GM19372 (cell line): ENCODE data around the gene GCG.

ENCODE experiments used
- ATAC-seq: cut with Tn5 transposase; IDR thresholded peaks from one replicate; pipeline ENCODE4 v1.9.1; 2021; ENCODE audit warnings: mild to moderate bottlenecking, low read depth, moderate library complexity; ENCODE audit not compliant: unreplicated experiment

The GCG gene

DNA sequence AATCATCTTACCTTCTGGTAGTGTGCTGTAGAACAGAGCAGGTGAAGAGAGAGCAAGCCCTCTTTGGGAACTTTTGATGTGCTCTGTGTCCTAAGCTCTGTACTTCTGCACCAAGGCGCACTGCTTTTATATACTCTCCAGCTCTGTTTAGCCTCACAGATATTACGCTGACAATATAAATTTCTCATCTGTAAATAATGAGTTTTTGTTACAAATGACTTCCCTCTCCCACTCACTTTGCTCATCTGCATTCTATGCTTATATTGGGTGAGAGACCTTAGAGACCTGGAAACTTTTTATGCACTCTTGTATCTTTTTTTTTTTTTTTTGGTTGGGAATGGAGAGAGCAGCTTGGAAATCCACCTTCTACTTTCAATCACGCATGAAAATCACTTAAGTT is at the start of gene GCG:
Gene GCG (minus strand): TSS at position 101 of the 400 bp plus-strand sequence. CDS start 3,069 bp downstream, outside the sequence.
- ATAC-seq: no peak

DNA sequence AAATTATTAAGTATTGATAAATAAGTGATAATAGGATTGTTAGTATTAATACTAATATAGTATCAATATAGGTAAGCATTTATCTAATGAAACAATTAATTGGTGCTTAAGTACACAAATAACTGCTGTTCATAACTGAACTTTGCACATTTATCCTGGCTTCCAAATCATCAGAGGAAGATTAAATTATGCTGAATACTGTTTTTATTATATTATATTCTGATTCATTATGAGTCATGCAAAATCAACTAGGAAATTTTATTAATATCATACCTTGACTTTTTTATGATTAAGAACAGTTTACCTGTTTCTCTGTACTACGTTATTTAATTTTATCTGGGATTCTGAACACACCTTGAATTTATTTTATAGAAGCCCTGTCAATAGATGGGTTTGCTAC is 48.6 kb upstream of the GCG start:
- no peak for ATAC-seq

DNA sequence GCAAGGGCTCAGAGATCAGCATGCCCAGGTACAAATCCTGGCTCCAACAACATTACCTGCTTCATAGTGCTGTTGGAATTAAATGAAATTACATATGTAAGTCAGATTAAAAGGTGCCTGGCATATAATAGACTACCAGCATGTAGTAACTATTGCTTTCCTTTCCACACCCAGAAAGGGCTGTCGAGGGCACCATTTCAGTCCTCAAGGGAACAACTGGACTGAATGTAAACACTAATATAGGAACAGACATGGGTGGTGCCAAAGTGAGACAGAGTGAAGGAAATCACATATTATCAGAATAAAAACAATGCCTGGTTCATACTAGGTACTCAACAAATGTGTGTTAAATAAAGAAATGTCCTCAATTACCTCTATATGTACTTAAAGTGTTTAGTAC is 47.9 kb upstream of the GCG start:
- ATAC-seq: no peak

DNA sequence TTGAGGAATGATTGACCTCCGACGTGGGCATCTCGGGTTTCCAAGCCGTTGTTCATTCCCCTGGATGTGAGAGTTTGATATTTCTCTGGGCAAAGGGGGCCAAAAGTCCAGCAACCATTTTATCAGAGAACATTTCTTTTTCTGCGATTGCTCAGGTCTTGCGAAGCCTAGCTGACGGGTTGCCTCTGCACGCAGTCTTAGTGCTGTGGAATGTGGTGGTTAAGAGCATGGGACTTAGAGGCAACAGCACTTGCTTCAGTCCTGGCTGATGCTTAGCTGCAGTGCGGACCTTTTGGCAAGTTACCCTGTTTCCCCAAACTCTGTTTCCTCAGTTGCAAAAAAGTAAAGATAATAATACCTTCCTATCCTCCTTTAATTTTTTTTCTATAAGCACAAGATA is 46.2 kb upstream of the GCG start:
- ATAC-seq: no peak

DNA sequence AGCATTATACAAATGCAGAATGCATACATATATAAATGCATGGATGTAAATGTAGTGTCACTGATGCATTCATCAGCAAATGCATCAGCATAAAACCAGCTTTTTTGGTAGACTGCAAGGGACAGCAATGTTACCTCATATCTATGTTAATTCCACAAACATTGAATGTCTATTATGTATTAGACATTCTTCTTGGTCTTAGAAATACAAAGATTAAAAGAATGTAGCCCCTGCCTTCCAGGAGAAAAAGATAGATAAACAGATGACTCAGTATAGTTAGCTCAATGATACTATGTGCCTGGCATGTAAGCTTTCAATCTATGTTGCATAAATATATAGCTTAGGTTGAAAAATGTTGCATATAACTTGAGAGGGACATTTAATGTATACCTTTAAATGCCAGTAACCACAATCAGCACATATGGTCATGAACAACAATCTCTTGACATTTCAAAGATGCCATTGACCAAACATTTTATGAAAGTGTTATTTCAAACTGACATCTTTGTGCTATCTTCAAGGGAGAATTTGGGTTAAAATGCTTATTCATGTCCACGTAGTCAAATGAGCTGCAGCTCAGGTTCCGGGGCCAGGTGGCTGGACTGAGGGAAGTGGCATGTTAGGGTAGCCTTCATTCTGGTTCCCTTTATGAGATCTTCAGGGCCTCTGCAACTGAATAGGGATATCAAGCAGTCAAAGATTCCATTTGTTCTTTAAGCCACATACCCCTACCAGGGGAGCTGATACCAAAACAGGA is 45.2 kb upstream of the GCG start:
- no peak for ATAC-seq

DNA sequence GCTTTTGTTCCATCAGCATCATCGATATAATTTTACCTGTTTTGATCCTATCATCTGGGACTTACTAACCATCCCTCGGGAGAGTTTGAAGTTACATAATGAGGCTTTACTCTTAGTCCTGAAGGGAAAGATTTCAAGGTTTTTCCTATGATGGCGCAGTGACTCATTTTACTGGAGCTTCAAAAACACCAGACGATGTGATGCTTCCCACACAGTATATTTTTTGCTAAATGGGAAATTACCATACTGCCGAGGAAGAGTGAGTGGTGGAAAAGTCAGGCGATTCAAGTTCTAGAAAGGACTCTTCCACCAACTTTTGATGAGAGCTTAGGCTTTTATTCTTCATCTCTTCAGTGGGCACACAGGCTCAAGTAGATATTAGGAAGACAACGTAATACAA is 44.6 kb upstream of the GCG start:
- no peak for ATAC-seq

DNA sequence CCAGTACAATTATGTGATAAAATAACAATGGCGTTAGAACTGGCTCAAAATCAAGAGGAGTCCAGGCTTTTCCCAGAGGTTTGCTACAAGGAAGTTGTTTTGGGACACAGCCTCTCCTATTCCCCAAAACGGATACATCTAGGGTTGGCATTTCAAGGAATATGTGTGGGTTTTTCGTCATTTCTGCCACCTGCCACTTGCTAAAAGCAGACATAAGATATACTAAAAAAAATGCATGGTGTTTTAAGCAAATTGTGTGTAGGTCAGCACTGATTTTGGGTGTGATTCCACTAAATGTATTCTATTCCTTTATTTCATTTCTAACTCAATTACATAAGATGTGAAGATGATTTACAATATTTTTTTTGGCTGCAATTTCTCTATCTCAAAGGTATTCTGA is 36.4 kb upstream of the GCG start:
- ATAC-seq: no peak

DNA sequence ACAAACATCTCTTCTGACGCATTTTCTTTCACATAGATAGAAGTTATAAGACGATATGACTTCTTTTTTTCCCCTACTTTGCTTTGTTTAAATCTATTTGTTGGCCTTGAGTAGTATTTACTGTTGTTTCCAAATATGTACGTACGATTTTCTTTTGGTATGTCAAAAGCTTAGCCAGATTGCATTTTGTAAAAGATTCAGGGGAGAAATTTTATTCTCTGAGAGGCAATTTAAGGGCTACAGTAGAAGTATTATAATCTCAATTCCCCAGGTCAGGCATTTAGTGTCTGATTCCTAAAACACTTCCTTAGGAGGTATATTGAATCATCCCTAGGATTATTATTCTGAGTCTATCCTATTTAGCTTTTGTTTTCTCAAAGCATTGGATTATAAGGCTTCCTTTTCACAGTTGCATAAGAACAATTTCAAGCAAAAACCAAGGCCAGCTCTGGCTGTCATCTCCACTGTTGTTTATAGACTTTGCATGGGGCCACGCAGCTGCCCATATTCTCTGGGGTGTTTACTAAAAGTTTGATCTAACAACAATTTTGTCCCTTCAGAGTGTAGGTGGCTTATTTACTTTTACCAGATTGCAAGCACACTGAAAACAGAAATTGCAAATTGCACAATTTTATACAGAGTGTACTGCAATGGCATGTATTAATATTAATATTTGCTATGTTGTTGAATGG is 33.6 kb upstream of the GCG start:
- no peak for ATAC-seq

DNA sequence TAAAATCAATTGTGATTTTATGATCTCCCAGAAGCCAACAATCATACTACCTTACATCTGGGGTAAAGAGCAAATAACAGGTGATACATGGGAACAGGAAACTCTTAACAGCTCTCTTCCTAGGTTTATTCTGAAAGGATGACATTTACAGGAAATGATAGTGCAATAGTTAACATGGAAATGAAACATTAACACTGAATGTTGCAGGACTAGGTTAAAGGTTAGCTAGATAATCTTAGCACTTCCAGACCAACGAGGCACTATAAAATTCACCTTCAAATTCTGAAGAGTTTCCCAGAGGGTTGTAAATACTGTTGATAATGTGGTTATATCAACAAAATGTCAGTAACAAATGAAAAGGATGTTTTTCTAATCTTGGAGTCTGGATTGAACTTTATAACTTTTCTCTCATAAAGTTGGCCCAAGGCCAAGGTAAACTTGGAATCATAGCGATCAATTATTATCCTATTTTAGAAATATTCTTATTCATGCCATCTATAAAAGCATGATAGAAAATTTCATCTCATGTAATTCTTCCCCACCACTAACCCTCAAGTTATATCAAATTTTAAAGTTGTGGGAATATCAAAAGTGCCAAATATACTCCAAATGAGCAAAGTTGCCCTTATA is 32.9 kb upstream of the GCG start:
- ATAC-seq: no peak

DNA sequence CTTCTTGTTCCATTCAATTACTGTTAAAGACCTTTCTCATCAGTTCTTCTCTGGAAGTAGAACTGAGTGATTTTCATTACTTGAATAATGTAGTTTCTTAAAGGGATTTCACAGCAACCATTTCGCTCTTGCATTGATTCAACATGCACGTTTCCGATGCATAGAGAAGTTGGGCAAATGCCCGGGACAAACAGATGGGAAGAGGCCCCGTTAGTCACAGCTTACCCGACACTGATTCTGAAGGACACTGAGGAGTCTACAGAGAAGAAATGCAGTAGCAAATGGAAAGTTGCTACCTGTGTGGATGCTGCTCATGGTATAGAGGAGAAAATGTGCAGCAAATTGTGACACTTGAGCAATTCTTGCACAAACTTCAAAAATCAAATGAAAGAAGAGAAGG is 32.3 kb upstream of the GCG start:
- ATAC-seq: no peak

DNA sequence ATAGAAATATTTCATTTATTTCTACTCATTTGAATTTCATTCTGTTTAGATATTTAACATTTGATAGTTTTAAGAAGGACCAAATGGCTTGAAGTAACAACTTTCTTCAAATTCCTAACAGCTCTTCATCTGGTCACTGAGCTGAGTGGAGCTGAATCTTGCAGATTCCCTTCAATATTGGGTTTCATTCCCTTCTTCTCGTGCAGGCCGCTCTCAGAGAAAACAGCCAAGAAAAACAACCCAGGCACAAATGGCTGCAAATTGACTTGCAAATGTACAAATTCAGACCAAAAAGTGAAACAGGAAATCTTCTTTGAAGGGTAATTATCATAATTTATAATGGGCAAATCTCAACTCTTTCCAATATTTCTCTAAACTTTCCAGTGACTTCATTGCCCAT is 30.3 kb upstream of the GCG start:
- ATAC-seq: no peak

DNA sequence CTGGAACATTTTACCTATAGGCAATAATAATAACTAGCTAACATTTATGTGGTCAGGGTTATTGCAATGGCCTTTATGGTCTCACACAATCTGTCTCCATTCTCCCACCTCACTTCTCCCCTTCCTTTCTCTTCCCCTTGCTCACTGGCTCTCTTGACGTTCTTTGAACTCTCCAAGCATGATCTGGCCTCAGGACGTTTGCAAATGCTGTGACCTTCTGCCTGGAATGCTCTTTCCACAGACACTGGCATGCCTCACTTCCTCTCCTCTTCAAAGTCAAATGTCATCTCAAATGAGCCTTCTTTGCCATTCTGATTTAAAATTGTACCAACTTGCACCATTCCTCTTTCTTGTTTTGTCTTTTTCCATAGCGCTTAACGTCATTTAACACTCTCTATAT is 25.3 kb upstream of the GCG start:
- no peak for ATAC-seq

DNA sequence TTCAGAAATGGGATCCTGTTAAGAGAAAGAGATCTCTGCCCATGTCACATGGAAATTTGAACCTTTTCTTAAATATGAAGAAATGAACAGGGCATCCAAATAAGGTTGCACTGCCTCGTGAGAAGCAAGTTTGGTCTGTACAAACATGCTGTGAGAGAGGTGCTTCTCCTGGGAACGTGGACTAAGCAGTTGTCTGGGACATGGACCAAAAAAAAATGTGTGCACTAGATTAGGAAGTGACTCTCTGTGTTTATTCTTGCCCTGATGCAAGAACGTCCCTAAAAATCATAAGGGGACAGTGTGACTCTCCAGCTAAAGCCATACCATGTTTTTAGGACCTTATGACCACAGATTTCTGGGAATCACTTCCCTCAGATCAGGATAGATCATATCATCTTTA is 23.7 kb upstream of the GCG start:
- no peak for ATAC-seq

DNA sequence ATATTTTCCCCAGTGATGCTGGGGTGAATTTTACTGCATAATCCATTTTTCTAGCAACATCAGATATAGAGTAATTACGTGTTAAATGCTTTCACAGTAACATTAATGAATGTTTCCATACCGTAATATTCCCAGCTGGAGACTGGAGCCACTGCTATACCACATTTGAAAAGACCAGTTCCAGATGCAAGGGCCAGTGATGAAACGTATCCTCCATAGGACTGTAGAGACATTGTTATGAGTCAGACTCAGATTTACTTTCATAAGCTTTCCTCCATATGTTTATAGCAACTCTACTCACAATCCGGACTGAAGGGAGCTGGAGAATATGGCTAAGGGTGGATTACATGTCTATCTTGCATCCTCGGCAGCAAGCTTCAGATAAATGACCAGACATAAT is 22.7 kb upstream of the GCG start:
- ATAC-seq: no peak

DNA sequence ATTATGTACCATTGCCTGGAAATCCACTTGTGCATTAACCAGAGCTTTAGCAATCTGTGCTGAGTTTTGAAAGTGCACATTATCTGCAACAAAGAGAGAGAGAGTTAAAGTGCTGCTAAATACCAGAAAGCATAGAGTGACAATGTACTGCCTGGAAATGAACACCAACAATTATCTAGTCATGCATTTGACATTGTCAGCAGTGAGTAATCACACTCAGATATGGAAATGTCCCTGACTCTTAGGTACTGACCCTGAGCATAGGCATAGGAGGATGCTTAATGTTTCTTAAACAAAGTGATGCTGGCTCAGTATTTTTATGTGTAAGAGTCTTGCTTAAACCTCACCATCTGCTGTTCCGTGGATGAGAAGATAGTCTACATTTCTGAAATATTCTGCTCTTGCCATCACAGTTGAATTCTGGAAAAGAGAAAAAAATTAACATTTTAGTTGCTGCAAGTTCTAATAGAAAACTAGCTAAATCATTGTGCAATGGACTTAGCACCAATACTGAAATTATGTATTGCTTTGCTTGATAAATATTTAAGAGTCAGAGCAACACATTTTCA is 20.8 kb upstream of the GCG start:
- no peak for ATAC-seq

DNA sequence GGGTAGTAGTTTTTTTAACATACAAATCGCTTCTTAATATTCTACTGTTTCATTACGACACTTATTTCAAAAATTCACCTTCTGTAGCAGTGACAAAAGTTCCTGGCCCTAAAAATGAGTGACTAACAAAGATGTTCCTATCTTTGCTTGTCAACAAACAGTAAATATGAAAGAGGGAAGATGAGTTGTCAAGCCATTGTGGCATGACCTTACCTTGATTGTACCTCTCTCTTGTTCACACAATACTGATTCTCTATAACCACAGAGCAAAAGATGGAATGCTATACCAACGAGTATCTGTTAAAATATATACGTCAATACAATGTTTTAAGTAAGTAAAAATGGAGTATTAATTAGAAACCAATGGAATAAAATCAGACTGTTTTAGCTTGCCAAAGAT is 14.7 kb upstream of the GCG start:
- no peak for ATAC-seq

DNA sequence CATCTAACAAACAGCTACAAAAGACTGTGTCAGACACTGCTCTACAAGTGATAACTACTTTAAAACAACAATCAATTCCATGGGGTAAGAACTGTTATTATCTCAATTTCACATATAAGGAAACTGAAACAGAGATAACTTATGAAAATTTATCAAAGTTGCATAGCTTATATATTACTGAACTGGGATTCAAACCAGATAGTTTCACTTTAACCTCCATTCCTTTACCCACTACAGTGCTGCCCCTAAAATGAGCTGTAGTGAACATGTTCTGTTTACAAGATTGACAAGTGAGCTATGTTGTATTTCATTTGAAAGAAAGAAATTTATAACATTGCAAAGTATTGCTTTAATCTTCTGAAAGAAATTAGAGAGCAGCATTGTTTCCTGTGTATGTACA is 14.1 kb upstream of the GCG start:
- ATAC-seq: no peak

DNA sequence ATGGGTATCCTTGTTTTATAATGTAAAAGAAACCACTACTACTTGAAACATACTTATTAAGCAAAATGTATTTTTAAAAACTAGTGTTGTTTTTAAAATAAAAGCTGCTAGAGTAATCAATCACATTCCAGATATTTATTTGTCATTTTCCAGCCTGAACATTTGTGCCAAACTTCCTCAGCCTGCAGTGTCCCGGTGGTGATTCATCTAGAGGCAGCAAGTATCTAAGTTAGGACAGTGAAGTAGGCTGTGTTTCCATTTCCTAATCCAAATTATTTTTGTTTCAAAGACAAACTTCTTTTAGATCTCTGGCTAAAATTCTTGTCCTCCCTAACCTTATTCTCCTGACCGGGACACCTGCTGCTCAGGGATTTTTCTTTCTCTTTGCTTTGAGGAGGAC is 12.8 kb upstream of the GCG start:
- no peak for ATAC-seq

DNA sequence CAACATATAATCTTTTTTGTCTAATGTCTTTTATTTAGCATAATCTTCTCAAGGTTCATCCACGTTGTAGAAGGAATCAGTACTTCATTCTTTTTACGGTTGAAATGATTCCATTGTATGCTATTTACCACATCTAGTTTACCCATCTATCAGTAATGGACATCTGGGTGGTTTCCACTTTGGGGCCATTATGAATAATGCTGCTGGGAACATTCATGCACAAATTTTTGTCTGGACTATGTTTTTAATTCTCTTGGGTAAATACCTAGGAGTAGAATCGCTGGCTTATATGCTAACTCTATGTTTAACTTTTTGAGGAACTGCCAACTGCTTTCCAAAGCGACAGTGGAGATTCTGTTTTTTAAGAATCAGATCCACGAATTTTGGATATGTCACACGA is 7.4 kb upstream of the GCG start:
- no peak for ATAC-seq

DNA sequence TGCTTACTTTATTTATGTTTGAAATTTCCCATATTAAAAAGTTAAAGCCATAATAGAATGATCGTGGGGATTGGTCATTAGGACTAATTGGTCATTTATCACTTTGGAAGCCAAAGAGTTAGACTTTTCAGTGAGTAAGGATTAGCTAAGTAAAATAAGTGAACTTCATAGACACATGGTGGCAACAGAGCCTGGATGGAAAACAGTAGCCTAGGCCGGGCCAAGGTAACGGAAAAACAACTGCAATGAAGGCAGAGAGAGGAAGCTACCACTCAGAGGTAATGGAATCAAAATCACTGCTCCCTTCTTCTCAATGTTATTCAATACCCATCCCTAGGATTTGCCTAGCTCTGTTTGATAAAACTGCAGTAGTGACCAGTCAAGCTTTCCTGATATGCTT is 4.1 kb upstream of the GCG start:
- ATAC-seq: no peak

DNA sequence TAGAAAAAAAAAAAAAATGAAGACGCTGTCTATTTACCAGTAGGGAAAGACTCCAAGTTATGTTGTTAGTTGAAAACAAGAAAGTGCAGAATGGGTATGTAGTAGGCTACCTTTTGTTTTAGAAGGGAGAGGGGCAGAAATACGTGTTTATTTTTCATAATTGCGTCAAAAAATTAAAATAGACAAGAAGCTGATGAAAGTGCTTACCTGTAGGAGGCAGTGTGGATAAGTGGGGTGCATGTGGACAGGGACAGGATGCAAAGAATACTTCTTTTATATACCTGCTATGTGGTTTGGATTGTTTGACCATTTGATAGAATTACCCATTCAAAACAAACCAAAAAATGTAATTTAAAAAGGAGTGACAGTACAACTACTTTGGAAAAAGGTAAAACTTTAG is 3.0 kb upstream of the GCG start:
- ATAC-seq: no peak
